Stimulated activated CD8-positive, alpha-beta memory T cell treated with anti-CD3 and anti-CD28 coated beads, Interleukin-7, amount 100 ng/mL, for 24 hours (primary cell): ENCODE measurements around the gene MCOLN1.
"Not testable (repeated sequence)": the region's sequence is repeated elsewhere in the genome, so short reads cannot be mapped to it uniquely, and the experiment has no call there.

Experiments used
- DNase-seq: peaks from one replicate; pipeline ENCODE4 v3.0.0-alpha.2; 2020; ENCODE audit warnings: low read depth

Gene MCOLN1

DNA sequence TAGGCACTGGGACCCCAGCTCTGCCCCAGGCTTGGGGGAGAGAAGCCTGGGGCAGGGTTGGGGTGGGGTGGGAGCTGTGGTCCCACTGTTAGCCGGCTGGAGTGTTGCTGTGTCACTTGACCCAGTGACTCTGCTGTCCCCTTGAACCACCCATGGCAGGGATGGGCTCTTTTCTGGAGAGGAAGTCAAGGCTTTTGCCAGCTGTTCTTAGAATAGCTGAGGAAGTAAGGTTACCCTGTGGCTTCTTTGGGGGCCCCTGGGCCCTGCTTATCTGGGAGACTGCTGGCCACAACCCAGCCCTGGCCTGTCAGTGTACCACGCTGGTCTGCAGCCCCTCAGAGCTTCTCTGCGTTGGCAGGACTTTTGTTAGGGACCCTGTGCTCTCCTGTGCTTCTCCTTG lies 22.2 kb downstream of the MCOLN1 start:
- no peak for DNase-seq

GRCh38 chr19:7545300-7545699 lies 22.9 kb downstream of the MCOLN1 start:
- DNase-seq = no peak

DNA sequence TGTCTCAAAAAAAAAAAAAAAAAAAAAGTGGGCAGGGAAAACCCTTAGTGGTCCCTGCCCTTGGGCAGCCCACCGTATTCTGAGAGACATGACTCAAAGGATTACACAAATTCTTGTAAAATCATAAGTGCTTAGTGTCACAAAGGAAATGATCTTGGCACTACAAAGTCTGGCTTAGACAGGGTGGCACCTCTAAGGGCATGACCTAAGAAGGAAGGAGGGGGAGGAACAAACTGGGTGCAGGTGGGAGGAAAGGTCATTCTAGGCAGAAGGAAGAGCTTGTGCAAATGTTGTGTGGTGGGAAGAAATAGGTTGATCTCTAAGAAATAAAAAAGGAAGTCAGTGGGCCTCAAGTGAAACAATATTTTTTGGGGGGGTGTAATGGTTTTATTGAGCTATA lies 23.5 kb downstream of the MCOLN1 start:
- no peak for DNase-seq

DNA sequence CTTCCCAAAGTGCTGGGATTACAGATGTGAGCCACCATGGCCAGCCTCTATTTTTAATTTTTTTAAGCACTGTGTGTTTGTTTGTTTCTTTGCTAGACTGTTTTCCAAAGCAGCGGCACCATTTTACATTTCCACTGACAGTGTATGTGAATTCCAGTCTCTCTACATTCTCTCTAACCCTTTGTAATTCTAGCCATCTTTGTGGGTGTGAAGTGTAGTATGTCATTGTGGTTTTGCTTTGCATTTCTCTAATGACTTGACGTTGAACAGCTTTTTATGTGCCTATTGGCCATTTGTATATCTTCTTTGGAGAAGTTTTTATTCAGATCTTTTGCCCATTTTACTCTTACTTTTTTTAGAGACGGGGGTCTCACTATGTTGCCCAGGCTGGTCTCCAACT lies 24.7 kb downstream of the MCOLN1 start:
- no peak for DNase-seq

DNA sequence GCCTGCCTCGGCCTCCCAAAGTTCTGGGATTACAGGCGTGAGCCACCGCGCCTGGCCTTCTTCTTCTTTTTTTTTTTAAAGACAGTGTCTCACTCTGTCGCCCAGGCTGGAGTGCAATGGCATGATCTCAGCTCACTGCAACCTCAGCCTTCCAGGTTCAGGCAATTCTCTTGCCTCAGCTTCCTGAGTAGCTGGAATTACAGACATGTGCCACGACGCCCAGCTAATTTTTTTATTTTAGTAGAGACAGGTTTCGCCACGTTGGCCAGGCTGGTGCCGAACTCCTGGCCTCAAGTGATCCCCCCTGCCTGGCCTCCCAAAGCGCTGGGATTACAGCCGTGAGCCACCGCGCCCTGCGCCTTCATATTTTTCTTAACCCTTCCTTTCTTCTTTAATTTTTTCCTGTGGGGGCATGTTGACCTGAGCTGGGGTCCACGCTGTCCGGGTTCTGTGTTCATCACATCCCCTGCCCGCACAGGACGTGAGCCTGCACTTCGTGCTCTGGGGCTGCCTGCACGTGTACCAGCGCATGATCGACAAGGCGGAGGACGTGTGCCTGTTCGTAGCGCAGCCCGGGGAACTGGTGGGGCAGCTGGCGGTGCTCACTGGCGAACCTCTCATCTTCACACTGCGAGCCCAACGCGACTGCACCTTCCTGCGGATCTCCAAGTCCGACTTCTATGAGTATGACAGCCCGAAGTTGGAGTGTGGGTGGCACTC lies 27.2 kb downstream of the MCOLN1 start:
- DNase-seq = no peak

- no peak for DNase-seq
Observed at GRCh38 chr19:7550169-7550770, 27.8 kb downstream of the MCOLN1 start.

- DNase-seq = no peak
Observed at GRCh38 chr19:7550987-7551761, 28.8 kb downstream of the MCOLN1 start.

GRCh38 chr19:7552781-7553180 lies 30.4 kb downstream of the MCOLN1 start:
- no peak for DNase-seq

DNA sequence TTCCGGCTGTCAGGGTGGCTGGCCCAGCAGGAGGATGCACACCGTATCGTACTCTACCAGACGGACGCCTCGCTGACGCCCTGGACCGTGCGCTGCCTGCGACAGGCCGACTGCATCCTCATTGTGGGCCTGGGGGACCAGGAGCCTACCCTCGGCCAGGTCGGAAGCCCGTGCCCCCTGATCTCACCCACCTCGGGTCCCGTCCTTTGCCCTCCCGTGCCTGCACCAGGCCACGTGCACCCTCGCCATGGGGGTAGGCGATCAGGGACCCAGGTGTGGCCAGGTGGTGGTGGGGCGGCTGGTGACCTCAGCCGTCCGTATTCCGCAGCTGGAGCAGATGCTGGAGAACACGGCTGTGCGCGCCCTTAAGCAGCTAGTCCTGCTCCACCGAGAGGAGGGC lies 32.1 kb downstream of the MCOLN1 start:
- DNase-seq = no peak

DNA sequence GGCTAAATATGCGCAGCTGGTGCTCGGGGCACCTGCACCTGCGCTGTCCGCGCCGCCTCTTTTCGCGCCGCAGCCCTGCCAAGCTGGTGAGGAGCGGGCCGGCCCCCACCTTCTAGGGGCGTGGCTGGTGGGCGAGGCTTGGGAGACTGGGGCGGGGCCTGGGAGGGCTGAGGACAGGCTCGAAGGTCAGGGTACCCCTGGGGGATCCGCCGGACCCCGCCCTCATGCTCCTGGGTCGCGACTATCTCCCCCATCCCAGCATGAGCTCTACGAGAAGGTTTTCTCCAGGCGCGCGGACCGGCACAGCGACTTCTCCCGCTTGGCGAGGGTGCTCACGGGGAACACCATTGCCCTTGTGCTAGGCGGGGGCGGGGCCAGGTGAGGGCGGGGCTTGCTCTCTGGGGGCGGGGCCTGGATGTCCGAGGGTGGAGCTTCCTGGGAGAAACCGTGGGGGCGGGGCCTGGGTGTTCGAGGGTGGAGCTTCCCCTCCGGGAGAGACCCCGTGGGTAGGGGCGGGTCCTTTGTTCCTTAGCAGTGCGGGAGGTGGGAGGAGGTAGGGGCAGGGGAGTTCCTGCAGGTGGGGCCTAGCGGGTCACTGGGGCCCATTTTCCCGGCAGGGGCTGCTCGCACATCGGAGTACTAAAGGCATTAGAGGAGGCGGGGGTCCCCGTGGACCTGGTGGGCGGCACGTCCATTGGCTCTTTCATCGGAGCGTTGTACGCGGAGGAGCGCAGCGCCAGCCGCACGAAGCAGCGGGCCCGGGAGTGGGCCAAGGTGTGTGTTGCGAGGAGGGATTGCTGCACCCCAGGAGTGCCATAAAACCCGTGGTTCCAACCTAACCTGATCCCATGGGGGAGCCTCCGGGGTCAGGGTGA lies 32.8 kb downstream of the MCOLN1 start:
- DNase-seq = no peak

- no peak for DNase-seq
Observed at GRCh38 chr19:7556696-7557315, 34.4 kb downstream of the MCOLN1 start.

DNA sequence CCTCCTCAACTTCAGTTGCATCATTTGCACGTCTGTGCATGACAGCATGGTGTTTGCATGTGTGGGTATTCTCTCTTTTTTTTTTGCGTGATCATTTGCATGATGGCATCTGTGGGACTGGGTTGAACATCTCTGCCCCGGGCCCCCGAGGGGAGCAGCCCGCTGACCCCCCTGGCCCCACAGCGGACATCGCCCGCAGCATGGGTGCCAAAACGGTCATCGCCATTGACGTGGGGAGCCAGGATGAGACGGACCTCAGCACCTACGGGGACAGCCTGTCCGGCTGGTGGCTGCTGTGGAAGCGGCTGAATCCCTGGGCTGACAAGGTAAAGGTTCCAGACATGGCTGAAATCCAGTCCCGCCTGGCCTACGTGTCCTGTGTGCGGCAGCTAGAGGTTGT lies 36.2 kb downstream of the MCOLN1 start:
- no peak for DNase-seq

DNA sequence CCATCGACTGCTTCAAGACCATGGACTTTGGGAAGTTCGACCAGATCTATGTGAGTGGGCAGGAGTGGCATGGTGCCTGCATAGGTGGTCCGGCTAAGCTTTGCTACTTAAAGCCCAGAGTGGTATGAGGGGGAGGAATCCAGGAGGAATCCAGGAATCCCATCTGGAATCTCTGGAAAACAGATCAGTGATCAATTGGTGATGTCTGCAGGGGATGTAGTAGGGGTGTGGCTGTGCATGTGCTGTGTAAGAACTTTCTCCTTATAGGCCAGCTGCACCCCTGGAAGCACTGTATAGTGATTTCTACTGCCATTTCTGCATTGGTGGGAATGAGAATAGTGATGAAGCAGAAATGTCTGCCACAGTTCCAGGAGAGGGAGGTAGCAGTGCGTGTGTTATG lies 36.7 kb downstream of the MCOLN1 start:
- DNase-seq = no peak

DNA sequence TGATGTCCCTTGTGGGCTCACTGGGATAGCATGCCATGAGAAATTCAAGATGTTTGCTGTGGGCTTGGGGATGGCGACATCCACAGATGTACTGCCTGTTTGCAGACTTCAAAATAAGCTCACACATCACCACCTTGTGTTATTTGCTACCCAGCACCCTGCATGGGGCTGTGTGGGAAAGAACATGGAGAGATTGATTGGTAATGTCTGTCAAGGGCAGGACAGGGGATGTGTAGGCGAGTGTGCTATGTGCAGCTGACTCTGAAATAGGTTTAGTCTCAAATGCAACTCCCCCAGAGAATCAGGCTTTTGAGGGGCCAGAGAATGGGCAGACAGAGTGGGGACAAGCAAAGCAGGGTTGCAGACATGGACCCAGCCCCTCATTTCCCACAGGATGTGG lies 37.8 kb downstream of the MCOLN1 start:
- no peak for DNase-seq

GRCh38 chr19:7561325-7561724 lies 38.9 kb downstream of the MCOLN1 start:
- DNase-seq = no peak

DNA sequence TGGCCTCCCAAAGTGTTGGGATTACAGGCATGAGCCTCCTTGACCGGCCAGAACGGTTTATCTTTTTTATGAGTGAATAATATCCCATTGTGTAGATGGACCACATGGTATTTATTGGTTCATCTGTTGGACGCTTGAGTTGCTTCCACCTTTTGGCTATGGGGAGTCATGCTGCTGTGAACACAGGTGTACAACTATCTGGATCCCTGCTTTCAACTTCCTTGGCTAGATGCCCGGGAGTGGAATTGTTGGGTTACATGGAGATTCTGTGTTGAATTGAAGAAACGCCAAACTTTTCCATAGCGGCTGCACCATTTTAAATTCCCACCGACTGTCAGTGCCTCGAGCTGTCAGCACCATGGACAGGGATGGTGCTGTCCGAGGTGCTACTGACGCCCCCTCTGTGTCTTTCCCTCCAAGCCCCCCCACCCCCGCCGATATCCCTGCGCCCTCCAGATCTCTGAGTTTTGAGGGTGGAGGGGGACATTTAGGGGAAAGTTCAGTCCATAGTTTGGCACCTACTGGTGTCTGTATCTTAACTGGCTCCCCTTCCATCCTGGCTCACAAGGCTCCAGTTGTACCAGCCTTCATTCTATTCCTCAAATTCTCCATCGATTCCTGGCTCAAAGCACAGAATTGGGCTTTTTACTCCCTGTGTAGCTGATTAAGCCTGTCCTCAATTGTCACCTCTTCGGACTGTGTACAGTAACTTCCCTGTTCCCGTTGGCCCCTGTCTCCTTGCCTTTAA lies 40.4 kb downstream of the MCOLN1 start:
- DNase-seq = no peak

GRCh38 chr19:7564866-7565265 lies 42.4 kb downstream of the MCOLN1 start:
- DNase-seq = no peak

GRCh38 chr19:7565332-7565731 lies 42.9 kb downstream of the MCOLN1 start:
- DNase-seq = no peak

- DNase-seq = no peak
Observed at GRCh38 chr19:7570761-7571160, 48.3 kb downstream of the MCOLN1 start.

- no peak for DNase-seq
Observed at GRCh38 chr19:7575434-7576040, 53.1 kb downstream of the MCOLN1 start.

- not testable (repeated sequence) for DNase-seq
Observed at GRCh38 chr19:7577422-7577821, 55.0 kb downstream of the MCOLN1 start.
